HG02884 (cell line): ENCODE data around the gene SPAG17.

Experiments used
- ATAC-seq: cut with Tn5 transposase; IDR thresholded peaks from one replicate; pipeline ENCODE4 v1.9.1; 2021; ENCODE audit warnings: mild to moderate bottlenecking, moderate library complexity; ENCODE audit not compliant: unreplicated experiment

Gene SPAG17

GRCh38 chr1:118122234-118123004 is 62.6 kb downstream of the SPAG17 start:
- ATAC-seq, result no peak

- no peak for ATAC-seq
These were observed 66.1 kb downstream of the SPAG17 start for GRCh38 chr1:118118873-118119463.

- no peak for ATAC-seq
These were observed 66.6 kb downstream of the SPAG17 start for GRCh38 chr1:118118469-118118868.

GRCh38 chr1:118117521-118117920 is 67.5 kb downstream of the SPAG17 start:
- ATAC-seq, result no peak

GRCh38 chr1:118116909-118117308 is 68.1 kb downstream of the SPAG17 start:
- no peak for ATAC-seq

GRCh38 chr1:118116401-118116800 is 68.6 kb downstream of the SPAG17 start:
- ATAC-seq, result no peak

GRCh38 chr1:118115567-118116295 is 69.3 kb downstream of the SPAG17 start:
- ATAC-seq, result no peak

- ATAC-seq, result no peak
These were observed 71.8 kb downstream of the SPAG17 start for GRCh38 chr1:118113261-118113660.

- ATAC-seq, result no peak
These were observed 74.4 kb downstream of the SPAG17 start for GRCh38 chr1:118110580-118110979.

- ATAC-seq, result no peak
These were observed 80.1 kb downstream of the SPAG17 start for GRCh38 chr1:118104951-118105350.

GRCh38 chr1:118102445-118102844 is 82.6 kb downstream of the SPAG17 start:
- no peak for ATAC-seq

- ATAC-seq, result no peak
These were observed 83.0 kb downstream of the SPAG17 start for GRCh38 chr1:118101999-118102398.

GRCh38 chr1:118101515-118101844 is 83.5 kb downstream of the SPAG17 start:
- ATAC-seq, result no peak

GRCh38 chr1:118100686-118101514 is 84.1 kb downstream of the SPAG17 start:
- ATAC-seq, result no peak

GRCh38 chr1:118099686-118100085 is 85.3 kb downstream of the SPAG17 start:
- ATAC-seq, result no peak

GRCh38 chr1:118097622-118098348 is 87.2 kb downstream of the SPAG17 start:
- no peak for ATAC-seq

- no peak for ATAC-seq
These were observed 92.0 kb downstream of the SPAG17 start for GRCh38 chr1:118093017-118093416.

- no peak for ATAC-seq
These were observed 94.9 kb downstream of the SPAG17 start for GRCh38 chr1:118090130-118090529.

GRCh38 chr1:118085365-118085764 is 99.7 kb downstream of the SPAG17 start:
- ATAC-seq, result no peak

GRCh38 chr1:118084400-118084799 is 100.6 kb downstream of the SPAG17 start:
- no peak for ATAC-seq

- ATAC-seq, result no peak
These were observed 102.0 kb downstream of the SPAG17 start for GRCh38 chr1:118082984-118083383.
